Activated T-helper 17 cell treated with anti-CD3 and anti-CD28 coated beads, Interleukin-2, amount 50 U/mL, for 72 hours (primary cell): ENCODE data around the gene INO80E. TPM values are rescaled to one million over a fixed set of nuclear protein-coding genes. Genes with fewer than 3 reads are reported as not detected.

Experiments
- ATAC-seq: fragments of 150-1000 bp; cut with Tn5 transposase; replicated peaks from 2 replicates; pipeline ENCODE4 v1.10.0; 2021; ENCODE audit warnings: mild to moderate bottlenecking, moderate library complexity
- H3K27ac Mint-ChIP-seq: one replicate; pipeline ENCODE4 v1.8.0; 2022; ENCODE audit warnings: mixed read lengths
- H3K27me3 Mint-ChIP-seq: one replicate; pipeline ENCODE4 v1.8.0; 2022; ENCODE audit warnings: mixed read lengths
- H3K36me3 Mint-ChIP-seq: one replicate; pipeline ENCODE4 v1.8.0; 2022; ENCODE audit warnings: low read depth, mild to moderate bottlenecking, mixed read lengths
- H3K4me1 Mint-ChIP-seq: one replicate; pipeline ENCODE4 v1.8.0; 2022; ENCODE audit warnings: mixed read lengths
- H3K4me3 Mint-ChIP-seq: one replicate; pipeline ENCODE4 v1.8.0; 2022; ENCODE audit warnings: mild to moderate bottlenecking, mixed read lengths
- H3K9me3 Mint-ChIP-seq: one replicate; pipeline ENCODE4 v1.8.0; 2022; ENCODE audit warnings: mixed read lengths
- total RNA-seq, 2 donors: library from RNA; stranded (reverse); gene quantifications; one replicate each; pipeline ENCODE4 v1.2.3, GENCODE V29; 2022

INO80E gene
- total RNA-seq, 2 donors from 2014 or later, result 77.9 to 116 TPM

- H3K27me3 Mint-ChIP-seq, result no peaks in the 10 kb centered on the region
- no peak overlapping the region for H3K4me3 Mint-ChIP-seq
- H3K36me3 Mint-ChIP-seq, result no peaks in the 10 kb centered on the region
- H3K9me3 Mint-ChIP-seq, result no peaks in the 10 kb centered on the region
- peaks cover 6% of the 10 kb centered on the region for H3K4me1 Mint-ChIP-seq
- H3K27ac Mint-ChIP-seq, result no peak overlapping the region
- ATAC-seq, result peak; percentile 86
These were observed 50.1 kb downstream of the INO80E start for GRCh38 chr16:30046178-30046577.

GRCh38 chr16:30046588-30046987 is 50.5 kb downstream of the INO80E start:
- Mint-ChIP-seq H3K4me3 (no peak overlapping the region), H3K9me3 (no peaks in the 10 kb centered on the region), H3K27me3 (no peaks in the 10 kb centered on the region), H3K36me3 (peaks cover 3% of the 10 kb centered on the region), H3K27ac (no peak overlapping the region), H3K4me1 (peaks cover 8% of the 10 kb centered on the region)
- peak; percentile 28 for ATAC-seq

- Mint-ChIP-seq H3K36me3 (peaks cover 16% of the 10 kb centered on the region), H3K4me3 (no peak overlapping the region), H3K27me3 (no peaks in the 10 kb centered on the region), H3K4me1 (peaks cover 12% of the 10 kb centered on the region), H3K27ac (no peak overlapping the region), H3K9me3 (no peaks in the 10 kb centered on the region)
- no peak for ATAC-seq
These were observed 53.8 kb downstream of the INO80E start for GRCh38 chr16:30049871-30050270.

GRCh38 chr16:30051518-30051917 is 55.5 kb downstream of the INO80E start:
- H3K27ac Mint-ChIP-seq, result peak overlapping the region; percentile 61
- H3K9me3 Mint-ChIP-seq, result no peaks in the 10 kb centered on the region
- ATAC-seq, result no peak
- H3K27me3 Mint-ChIP-seq, result no peaks in the 10 kb centered on the region
- peak overlapping the region; percentile 79 for H3K4me3 Mint-ChIP-seq
- H3K4me1 Mint-ChIP-seq, result peaks cover 11% of the 10 kb centered on the region
- H3K36me3 Mint-ChIP-seq, result peaks cover 16% of the 10 kb centered on the region

GRCh38 chr16:30052671-30053372 is 56.8 kb downstream of the INO80E start:
- peak; percentile 82 for ATAC-seq
- H3K4me1 Mint-ChIP-seq, result peaks cover 11% of the 10 kb centered on the region
- no peaks in the 10 kb centered on the region for H3K9me3 Mint-ChIP-seq
- peaks cover 16% of the 10 kb centered on the region for H3K36me3 Mint-ChIP-seq
- no peaks in the 10 kb centered on the region for H3K27me3 Mint-ChIP-seq
- H3K4me3 Mint-ChIP-seq, result peak overlapping the region; percentile 79
- peak overlapping the region; percentile 86 for H3K27ac Mint-ChIP-seq

- H3K9me3 Mint-ChIP-seq, result no peaks in the 10 kb centered on the region
- peak; percentile 10 for ATAC-seq
These were observed 57.5 kb downstream of the INO80E start for GRCh38 chr16:30053376-30054015.

GRCh38 chr16:30054451-30054850 is 58.4 kb downstream of the INO80E start:
- peaks cover 16% of the 10 kb centered on the region for H3K36me3 Mint-ChIP-seq
- H3K4me3 Mint-ChIP-seq, result peak overlapping the region; percentile 79
- H3K9me3 Mint-ChIP-seq, result no peaks in the 10 kb centered on the region
- peaks cover 11% of the 10 kb centered on the region for H3K4me1 Mint-ChIP-seq
- peak overlapping the region; percentile 45 for H3K27ac Mint-ChIP-seq
- no peaks in the 10 kb centered on the region for H3K27me3 Mint-ChIP-seq
- no peak for ATAC-seq

More at GRCh38 chr16:30053376-30054015, 57.5 kb downstream of the INO80E start:
- Mint-ChIP-seq H3K27ac (peak overlapping the region; percentile 86), H3K4me3 (peak overlapping the region; percentile 79), H3K4me1 (peaks cover 11% of the 10 kb centered on the region), H3K27me3 (no peaks in the 10 kb centered on the region), H3K36me3 (peaks cover 16% of the 10 kb centered on the region)

GRCh38 chr16:30054959-30055553 is 59.0 kb downstream of the INO80E start:
- Mint-ChIP-seq H3K4me3 (peak overlapping the region; percentile 79), H3K27me3 (no peaks in the 10 kb centered on the region), H3K36me3 (peaks cover 16% of the 10 kb centered on the region), H3K4me1 (peaks cover 11% of the 10 kb centered on the region), H3K27ac (peak overlapping the region; percentile 45), H3K9me3 (no peaks in the 10 kb centered on the region)
- peak; percentile 79 for ATAC-seq

Other genes starting within 250 kb of the INO80E start
- not detected for gene ZG16, start 218.0 kb upstream of the INO80E start, total RNA-seq
- gene KIF22, start 205.5 kb upstream of the INO80E start, total RNA-seq, result 100 to 1,000 TPM; 122 to 139 TPM
- 100 to 1,000 TPM; 239 to 288 TPM for gene MAZ, start 189.7 kb upstream of the INO80E start, total RNA-seq
- gene PRRT2, start 184.0 kb upstream of the INO80E start, total RNA-seq, result 1 to 10 TPM; 1.2 to 9.1 TPM
- 10 to 100 TPM; 26.8 to 26.9 TPM for gene PAGR1, start 180.1 kb upstream of the INO80E start, total RNA-seq
- gene MVP, start 175.8 kb upstream of the INO80E start, total RNA-seq, result 100 to 1,000 TPM; 101 to 133 TPM
- gene CDIPT, start 133.0 kb upstream of the INO80E start, total RNA-seq, result 10 to 100 TPM; 36.1 to 45.9 TPM
- under 1 TPM in 1 of 2 donors, not detected in 1; 0.56 TPM for gene SEZ6L2, start 96.7 kb upstream of the INO80E start, total RNA-seq
- gene ASPHD1, start 95.8 kb upstream of the INO80E start, total RNA-seq, result 1 to 10 TPM; 3.1 to 3.5 TPM
- gene KCTD13, start 70.0 kb upstream of the INO80E start, total RNA-seq, result 10 to 100 TPM; 31.9 to 36.0 TPM
- 10 to 100 TPM; 55.2 to 70.8 TPM for gene TMEM219, start 34.2 kb upstream of the INO80E start, total RNA-seq
- 10 to 100 TPM; 34.9 to 44.0 TPM for gene TAOK2, start 22.4 kb upstream of the INO80E start, total RNA-seq
- gene HIRIP3, start 624 bp upstream of the INO80E start, total RNA-seq, result 10 to 100 TPM; 23.9 to 34.1 TPM
- 1 to 10 TPM in 1 of 2 donors, under 1 TPM in 1; 0.19 to 1.0 TPM for gene DOC2A, start 14.8 kb downstream of the INO80E start, total RNA-seq
- gene C16orf92, start 27.0 kb downstream of the INO80E start, total RNA-seq, result not detected
- 1 to 10 TPM; 1.9 to 7.4 TPM for gene TLCD3B, start 35.0 kb downstream of the INO80E start, total RNA-seq
- 1,000 to 10,000 TPM; 2,200 to 3,862 TPM for gene ALDOA, start 69.5 kb downstream of the INO80E start, total RNA-seq
- 100 to 1,000 TPM; 111 to 147 TPM for gene PPP4C, start 79.8 kb downstream of the INO80E start, total RNA-seq
- 1 to 10 TPM; 1.1 to 3.7 TPM for gene TBX6, start 95.7 kb downstream of the INO80E start, total RNA-seq
- gene YPEL3, start 100.0 kb downstream of the INO80E start, total RNA-seq, result 100 to 1,000 TPM in 1 of 2 donors, 10 to 100 TPM in 1; 34.7 to 107 TPM
- 10 to 100 TPM; 13.4 to 37.8 TPM for gene GDPD3, start 117.3 kb downstream of the INO80E start, total RNA-seq
- 100 to 1,000 TPM in 1 of 2 donors, 10 to 100 TPM in 1; 73.1 to 141 TPM for gene MAPK3, start 127.0 kb downstream of the INO80E start, total RNA-seq
- 1,000 to 10,000 TPM in 1 of 2 donors, 100 to 1,000 TPM in 1; 649 to 1,196 TPM for gene CORO1A, start 187.4 kb downstream of the INO80E start, total RNA-seq
- 100 to 1,000 TPM; 100 to 267 TPM for gene BOLA2B, start 197.4 kb downstream of the INO80E start, total RNA-seq
- gene SLX1A, start 197.6 kb downstream of the INO80E start, total RNA-seq, result 10 to 100 TPM; 34.1 to 69.0 TPM
- gene SULT1A3, start 203.0 kb downstream of the INO80E start, total RNA-seq, result 10 to 100 TPM; 30.9 to 39.5 TPM